Sigmoid colon (tissue), 7 donors: ENCODE data around the gene GLB1L3. TPM values are rescaled to one million over a fixed set of nuclear protein-coding genes. Genes with fewer than 3 reads are reported as not detected.

Experiments used
- DNase-seq: peaks from one replicate; pipeline ENCODE4 v3.0.0-alpha.2; 2019
- H3K27ac ChIP-seq, 4 donors: fragments of 200-600 bp; sonication (generic); one replicate each; pipeline ENCODE4 v1.5.1; 2016 to 2019; ENCODE audit warnings: mild to moderate bottlenecking in 1 of 4
- H3K27me3 ChIP-seq, 3 donors: fragments of 200-600 bp; sonication (generic); one replicate each; pipeline ENCODE4 v1.5.1; 2019; ENCODE audit warnings: mild to moderate bottlenecking in 1 of 3
- H3K36me3 ChIP-seq, 4 donors: fragments of 200-600 bp; sonication (generic); one replicate each; pipeline ENCODE4 v1.5.1; 2016 to 2019
- H3K4me1 ChIP-seq, 4 donors: fragments of 200-600 bp; sonication (generic); one replicate each; pipeline ENCODE4 v1.5.1; 2017 to 2019
- H3K4me3 ChIP-seq, 4 donors: fragments of 200-600 bp; sonication (generic); one replicate each; pipeline ENCODE4 v1.5.1; 2017 to 2019; ENCODE audit warnings: mild to moderate bottlenecking in 2 of 4, moderate library complexity in 1 of 4
- H3K9me3 ChIP-seq, 4 donors: fragments of 200-600 bp in 3 of 4; sonication (generic) in 3 of 4; one replicate each; pipeline versions ENCODE4 v1.5.1 to v1.6.1; 2013 to 2019
- CTCF ChIP-seq, 4 experiments: fragments of 450-650 bp in 3 of 4; fragments of 200-600 bp in 1 of 4; IDR thresholded peaks; one replicate each; pipeline ENCODE4 v1.5.1; 2016 to 2019; ENCODE audit warnings: antibody characterized with exemption in 4 of 4, mild to moderate bottlenecking in 3 of 4, moderate library complexity in 2 of 4
- EP300 ChIP-seq, 4 donors: sonication (generic); formaldehyde crosslinking; IDR thresholded peaks; one replicate each; pipeline ENCODE4 v1.6.1; 2017; ENCODE audit warnings: antibody characterized with exemption in 4 of 4
- POLR2A ChIP-seq, 2 donors: fragments of 450-650 bp; IDR thresholded peaks; one replicate each; pipeline ENCODE4 v1.6.1; 2016; ENCODE audit warnings: antibody characterized with exemption in 2 of 2, mild to moderate bottlenecking in 2 of 2, moderate library complexity in 2 of 2
- POLR2AphosphoS5 ChIP-seq, 4 donors: sonication (generic); formaldehyde crosslinking; IDR thresholded peaks; one replicate each; pipeline ENCODE4 v1.6.1; 2017; ENCODE audit warnings: antibody characterized with exemption in 4 of 4
- WGBS, 2 donors: extraction: QIAGEN DNeasy Blood & Tissue Kit; methylation state at CpG; one replicate each; pipeline ENCODE4 v1.1.7; 2013; 5-methylcytosine and 5-hydroxymethylcytosine counted together
- intact Hi-C: fragments of 100-400 bp; cut with DNase I; formaldehyde crosslinking; loops from one replicate; pipeline ENCODE4 v1.15.1; 2023
- polyA plus RNA-seq, 3 donors: library from polyadenylated mRNA; stranded (reverse); fragments of 200-250 nt; gene quantifications; one replicate each; pipeline ENCODE4 v1.2.3, GENCODE V29; 2013
- total RNA-seq, 4 donors: library from RNA; depleted of rRNA; stranded (reverse); fragments of >200 nt; gene quantifications; one replicate each; pipeline ENCODE4 v1.1.0, GENCODE V29; 2016
- donor health status: healthy with polysubstance abuse.
- donor health status: Bipolar disorder and iron deficiency.
- donor health status: healthy.

The GLB1L3 gene
- total and polyA plus RNA-seq, 7 donors: 0.25 to 8.9 (median 1.1) TPM; not detected in 2

GRCh38 chr11:134360050-134360835 is 84.1 kb downstream of the GLB1L3 start:
- WGBS, 2 donors: 23 to 30% methylated on average over 30 of the region's 30 CpGs
- TF ChIP-seq CTCF (IDR thresholded peaks at IDR 0.05): peak; percentile 68 to 85 (median 78)
- TF ChIP-seq EP300 (IDR thresholded peaks at IDR 0.05): no peak
- TF ChIP-seq POLR2AphosphoS5 (IDR thresholded peaks at IDR 0.05): peak in 1 of 4 donors; percentile 32
- TF ChIP-seq POLR2A (IDR thresholded peaks at IDR 0.05): no peak
- intact Hi-C loops: no loop called here

GRCh38 chr11:134361661-134362060 is 85.5 kb downstream of the GLB1L3 start:
- intact Hi-C loops: no loop called here
- Histone ChIP-seq H3K4me3 (no peak overlapping the region), H3K36me3 (peaks cover 0 to 48% (median 4%) of the 10 kb centered on the region in 4 donors), H3K27ac (no peak overlapping the region), H3K4me1 (peaks cover 0 to 18% (median under 1%) of the 10 kb centered on the region in 4 donors), H3K27me3 (no peaks in the 10 kb centered on the region), H3K9me3 (no peaks in the 10 kb centered on the region)
- peak; percentile 56 for DNase-seq
- WGBS, 2 donors: 81 to 93% methylated on average over 26 of the region's 26 CpGs
- no peak for TF ChIP-seq CTCF (IDR thresholded peaks at IDR 0.05)
- no peak for TF ChIP-seq POLR2A (IDR thresholded peaks at IDR 0.05)
- no peak for TF ChIP-seq EP300 (IDR thresholded peaks at IDR 0.05)
- no peak for TF ChIP-seq POLR2AphosphoS5 (IDR thresholded peaks at IDR 0.05)

More at GRCh38 chr11:134360050-134360835, 84.1 kb downstream of the GLB1L3 start:
- Histone ChIP-seq H3K9me3 (no peaks in the 10 kb centered on the region), H3K36me3 (peaks cover 0 to 48% (median 6%) of the 10 kb centered on the region in 4 donors), H3K27me3 (no peaks in the 10 kb centered on the region), H3K4me3 (no peak overlapping the region), H3K4me1 (peaks cover 0 to 32% (median 6%) of the 10 kb centered on the region in 4 donors), H3K27ac (no peak overlapping the region)
- DNase-seq: peak; percentile 82

GRCh38 chr11:134362192-134362901 is 86.2 kb downstream of the GLB1L3 start:
- no peaks in the 10 kb centered on the region for H3K9me3 ChIP-seq
- TF ChIP-seq EP300 (IDR thresholded peaks at IDR 0.05): no peak
- TF ChIP-seq POLR2A (IDR thresholded peaks at IDR 0.05): no peak
- TF ChIP-seq POLR2AphosphoS5 (IDR thresholded peaks at IDR 0.05): no peak
- TF ChIP-seq CTCF (IDR thresholded peaks at IDR 0.05): no peak
- peak; percentile 60 for DNase-seq
- peaks cover 0 to 48% (median 4%) of the 10 kb centered on the region in 4 donors for H3K36me3 ChIP-seq
- no peaks in the 10 kb centered on the region for H3K27me3 ChIP-seq
- H3K4me1 ChIP-seq: peaks cover 0 to 11% (median 0%) of the 10 kb centered on the region in 4 donors
- no peak overlapping the region for H3K27ac ChIP-seq
- H3K4me3 ChIP-seq: no peak overlapping the region
- WGBS, 2 donors: 90 to 93% methylated on average over 32 of the region's 32 CpGs
- intact Hi-C loops: no loop called here

- Histone ChIP-seq H3K4me3 (no peak overlapping the region), H3K4me1 (peaks cover 0 to 11% (median 0%) of the 10 kb centered on the region in 4 donors), H3K27me3 (no peaks in the 10 kb centered on the region), H3K27ac (no peak overlapping the region), H3K36me3 (peaks cover 0 to 48% (median 2%) of the 10 kb centered on the region in 4 donors), H3K9me3 (no peaks in the 10 kb centered on the region)
- 91 to 93% methylated on average over 9 of the region's 9 CpGs for WGBS, 2 donors
- peak; percentile 45 for DNase-seq
- TF ChIP-seq POLR2AphosphoS5 (IDR thresholded peaks at IDR 0.05): no peak
- TF ChIP-seq EP300 (IDR thresholded peaks at IDR 0.05): no peak
- TF ChIP-seq CTCF (IDR thresholded peaks at IDR 0.05): no peak
- no peak for TF ChIP-seq POLR2A (IDR thresholded peaks at IDR 0.05)
- intact Hi-C loops: no loop called here
Observed at GRCh38 chr11:134363161-134363560, 87.0 kb downstream of the GLB1L3 start.
